Measurements from ENCODE around the gene MBLAC1.
"Not testable (repeated sequence)": the region's sequence is repeated elsewhere in the genome, so short reads cannot be mapped to it uniquely, and the experiment has no call there.

Gene MBLAC1

DNA sequence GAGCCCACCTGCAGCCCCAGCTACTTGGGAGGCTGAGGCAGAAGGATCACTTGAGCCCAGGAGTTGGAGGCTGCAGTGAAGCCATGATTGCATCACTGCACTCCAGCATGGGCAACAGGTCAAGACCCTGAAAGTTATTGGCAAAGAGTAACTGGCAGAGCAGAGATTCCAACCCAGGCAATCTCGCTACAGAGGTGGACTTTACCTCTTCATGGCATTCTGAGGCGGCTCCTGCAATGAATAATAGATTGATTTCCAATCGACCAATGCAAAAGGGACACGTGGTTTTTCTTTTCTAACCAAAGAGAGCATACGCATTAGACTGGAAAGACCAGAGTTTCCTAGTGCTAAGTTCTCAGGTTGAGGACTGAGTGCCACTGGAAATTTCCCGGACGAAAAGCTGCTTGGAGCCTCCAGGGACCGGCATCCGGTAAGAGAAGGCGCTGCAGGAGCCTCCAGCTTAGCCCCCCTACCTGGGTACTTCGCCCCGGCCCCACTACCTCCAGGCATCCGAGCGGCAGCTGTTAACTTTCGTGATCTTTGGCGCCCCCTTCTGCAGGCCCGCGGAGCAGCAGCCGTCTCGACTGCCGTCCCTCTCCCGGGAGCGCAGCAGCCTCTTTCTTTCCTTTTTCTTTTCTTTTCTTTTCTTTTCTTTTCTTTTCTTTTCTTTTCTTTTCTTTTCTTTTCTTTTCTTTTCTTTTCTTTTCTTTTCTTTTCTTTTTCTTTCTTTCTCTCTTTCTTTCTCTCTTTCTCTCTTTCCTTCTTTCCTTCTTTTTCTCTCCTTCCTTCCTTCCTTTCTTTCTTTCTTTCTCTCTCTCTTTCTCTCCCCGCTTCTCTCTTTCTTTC, 4.1 kb downstream of the MBLAC1 start:
- no peak for TF ChIP-seq JUND (IDR thresholded peaks at IDR 0.05; ENCODE audit: low read depth)
- in situ Hi-C loops (cut with HindIII; ENCODE audit: low pct_unique_long_range_greater_than_20kb, low sequenced_read_pairs): no loop called here

DNA sequence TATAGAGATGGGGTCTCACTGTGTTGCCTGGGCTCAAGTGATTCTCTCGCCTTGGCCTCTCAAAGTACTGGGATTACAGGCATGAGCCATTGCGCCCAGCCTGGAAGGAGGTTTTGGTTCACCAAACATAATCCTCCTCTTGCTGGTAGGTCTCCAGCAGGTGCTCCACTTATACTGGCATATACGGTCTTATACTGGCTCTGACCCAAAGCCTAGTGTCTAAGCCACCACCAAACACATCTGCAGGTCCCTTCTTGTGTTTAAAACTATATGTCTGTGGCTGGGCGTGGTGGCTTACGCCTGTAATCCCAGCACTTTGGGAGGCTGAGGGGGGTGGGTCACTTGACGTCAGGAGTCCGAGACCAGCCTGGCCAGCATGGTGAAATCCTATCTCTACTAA, 5.4 kb downstream of the MBLAC1 start:
- TF ChIP-seq JUND (IDR thresholded peaks at IDR 0.05; ENCODE audit: low read depth): no peak
- no peak for DNase-seq (ENCODE audit: low read depth in 1 of 2, low spot score in 1 of 2)
- in situ Hi-C loops (cut with HindIII; ENCODE audit: low pct_unique_long_range_greater_than_20kb, low sequenced_read_pairs): no loop called here

More for the DNA sequence above, 4.1 kb downstream of the MBLAC1 start:
- peak; percentile 31 to 64 for DNase-seq (ENCODE audit: low read depth in 1 of 2, low spot score in 1 of 2)

DNA sequence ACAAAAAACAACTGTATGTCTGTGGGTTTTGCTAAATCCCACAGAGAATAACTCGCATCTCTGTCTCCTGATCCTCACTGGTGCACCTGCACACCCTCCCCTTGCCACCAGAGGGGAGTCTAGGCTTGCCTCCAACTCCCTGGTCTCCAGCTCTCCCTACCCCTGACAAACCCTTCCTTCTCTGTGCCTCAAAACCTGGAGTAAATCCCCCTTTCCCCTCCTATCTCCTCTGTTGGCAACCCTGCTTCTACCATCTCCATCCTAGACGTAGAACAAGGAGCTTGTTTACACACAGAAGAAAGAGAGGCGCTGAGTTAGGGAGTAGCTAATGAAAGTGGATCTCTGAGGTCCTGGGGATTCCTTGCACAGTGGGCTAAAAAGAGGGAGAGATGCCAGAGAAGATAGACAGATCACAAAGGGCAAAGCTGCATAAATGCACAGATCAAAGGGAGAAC, 6.0 kb downstream of the MBLAC1 start:
- in situ Hi-C loops (cut with HindIII; ENCODE audit: low pct_unique_long_range_greater_than_20kb, low sequenced_read_pairs): no loop called here
- peak; percentile 39 to 74 for DNase-seq (ENCODE audit: low read depth in 1 of 2, low spot score in 1 of 2)
- TF ChIP-seq JUND (IDR thresholded peaks at IDR 0.05; ENCODE audit: low read depth): no peak

DNA sequence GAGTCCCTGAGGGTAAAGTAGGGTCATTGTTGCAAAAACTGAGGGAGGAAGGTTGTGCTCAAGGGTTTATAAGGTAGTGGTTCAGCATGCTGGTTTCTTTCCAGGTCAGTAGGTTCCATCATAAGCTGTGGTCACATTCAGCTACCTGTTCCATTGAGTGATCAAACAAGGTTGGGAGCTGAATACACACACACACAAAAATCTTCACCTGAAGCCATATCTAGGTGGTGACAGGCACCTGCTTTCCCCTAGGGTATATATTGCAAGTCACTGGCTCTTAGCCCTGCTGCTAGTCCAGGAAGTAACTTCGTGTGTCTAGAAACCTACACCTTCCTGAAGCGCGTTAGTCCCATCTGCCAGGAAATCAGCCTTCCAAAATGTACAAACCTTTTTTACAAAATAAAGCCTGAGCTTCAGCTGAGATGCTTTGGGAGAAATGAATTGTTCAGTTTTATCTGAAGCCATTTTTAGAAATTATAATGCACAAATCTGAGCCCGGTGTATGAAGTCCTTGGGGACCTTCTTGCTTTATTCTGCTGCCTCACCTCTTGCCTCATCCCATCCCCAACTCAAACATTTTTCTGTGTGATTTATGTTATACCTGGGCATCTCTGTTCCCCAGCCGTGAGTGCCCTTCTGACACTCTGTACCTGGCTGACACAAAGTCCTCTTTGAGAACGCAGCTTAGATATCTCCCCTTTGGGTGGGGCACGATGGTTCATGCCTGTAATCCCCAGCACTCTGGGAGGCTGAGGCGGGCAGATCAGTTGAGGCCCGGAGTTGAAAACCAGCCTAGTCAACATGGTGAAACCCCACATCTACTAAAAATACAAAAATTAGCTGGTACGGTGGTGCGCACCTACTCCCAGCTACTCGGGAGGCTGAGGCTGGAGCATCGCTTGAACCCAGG, 11.3 kb downstream of the MBLAC1 start:
- in situ Hi-C loops (cut with HindIII; ENCODE audit: low pct_unique_long_range_greater_than_20kb, low sequenced_read_pairs): no loop called here
- DNase-seq (ENCODE audit: low read depth in 1 of 2, low spot score in 1 of 2): peak; percentile 26 to 76
- no peak for TF ChIP-seq JUND (IDR thresholded peaks at IDR 0.05; ENCODE audit: low read depth)

DNA sequence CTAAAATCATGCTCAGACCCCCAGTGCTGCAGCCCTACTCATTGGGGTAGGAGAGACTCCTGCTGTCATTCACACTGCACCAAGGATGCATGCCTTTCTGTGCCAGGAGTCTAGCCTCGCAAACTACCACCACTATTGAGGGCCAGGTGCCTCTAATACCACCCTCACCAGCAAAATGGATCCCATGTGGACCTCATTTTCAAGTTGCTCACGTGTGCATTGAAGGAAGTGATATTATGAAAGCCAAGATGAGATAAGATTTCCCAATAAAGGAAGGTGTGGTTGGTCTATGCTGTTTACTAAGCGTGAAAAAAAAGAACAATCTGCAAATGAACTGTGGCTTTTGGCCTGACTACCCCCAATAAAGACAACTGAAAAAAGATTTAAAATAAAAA, 14.8 kb downstream of the MBLAC1 start:
- in situ Hi-C loops (cut with HindIII; ENCODE audit: low pct_unique_long_range_greater_than_20kb, low sequenced_read_pairs): no loop called here

DNA sequence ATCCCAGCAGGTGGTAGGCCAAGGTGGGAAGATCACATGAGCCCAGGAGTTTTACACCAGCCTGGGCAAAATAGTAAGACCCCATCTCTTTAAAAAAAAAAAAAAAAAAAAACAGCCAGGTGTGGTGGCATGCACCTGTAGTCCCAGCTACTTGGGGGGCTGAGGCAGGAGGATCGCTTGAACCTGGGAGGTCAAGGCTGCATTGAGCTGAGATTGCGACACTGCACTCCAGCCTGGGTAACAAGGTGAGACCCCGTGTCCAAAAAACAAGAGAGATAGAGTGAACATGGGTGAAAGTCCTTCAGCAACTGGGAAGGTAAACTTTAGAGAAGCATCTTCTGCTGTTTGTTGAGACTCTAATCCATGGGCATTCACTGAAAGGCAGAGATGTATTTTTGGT, 15.7 kb downstream of the MBLAC1 start:
- TF ChIP-seq JUND (IDR thresholded peaks at IDR 0.05; ENCODE audit: low read depth): no peak
- in situ Hi-C loops (cut with HindIII; ENCODE audit: low pct_unique_long_range_greater_than_20kb, low sequenced_read_pairs): no loop called here
- no peak for DNase-seq (ENCODE audit: low read depth in 1 of 2, low spot score in 1 of 2)

More for the DNA sequence above, 14.8 kb downstream of the MBLAC1 start:
- DNase-seq (ENCODE audit: low read depth in 1 of 2, low spot score in 1 of 2): no peak
- TF ChIP-seq JUND (IDR thresholded peaks at IDR 0.05; ENCODE audit: low read depth): no peak

DNA sequence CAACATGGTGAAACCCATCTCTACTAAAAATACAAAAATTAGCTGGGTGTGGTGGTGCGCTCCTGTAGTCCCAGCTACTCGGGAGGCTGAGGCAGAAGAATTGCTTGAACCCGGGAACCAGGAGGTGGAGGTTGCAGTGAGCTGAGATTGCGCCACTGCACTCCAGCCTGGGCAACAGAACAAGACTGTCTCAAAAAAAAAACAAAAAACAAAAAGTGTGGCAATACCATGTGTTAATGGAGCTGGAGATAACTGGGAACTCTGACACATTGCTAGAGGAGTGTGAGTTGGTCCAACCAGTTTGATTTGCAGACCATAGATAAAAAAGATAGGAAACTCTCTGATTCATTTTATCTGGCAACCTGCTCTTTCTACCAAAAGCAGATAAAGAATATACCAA, 19.6 kb downstream of the MBLAC1 start:
- DNase-seq (ENCODE audit: low read depth in 1 of 2, low spot score in 1 of 2); in situ Hi-C loops (cut with HindIII; ENCODE audit: low pct_unique_long_range_greater_than_20kb, low sequenced_read_pairs): not testable (repeated sequence)

DNA sequence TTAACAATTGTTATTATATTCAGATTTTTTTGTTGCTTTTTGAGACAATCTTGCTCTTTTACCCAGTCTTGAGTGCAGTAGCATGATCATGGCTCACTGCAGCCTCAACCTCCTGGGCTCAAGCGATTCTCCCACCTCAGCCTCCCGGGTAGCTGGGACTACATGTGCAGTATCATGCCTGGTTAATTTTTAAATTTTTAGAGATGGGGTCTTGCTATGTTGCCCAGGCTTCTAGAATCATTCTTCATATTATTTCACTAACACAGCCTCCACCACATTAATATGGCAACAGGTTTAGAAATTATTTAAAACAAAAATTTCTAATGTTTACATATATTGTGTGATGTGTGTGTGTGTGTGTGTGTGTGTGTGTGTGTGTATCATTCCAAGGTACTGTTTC, 20.5 kb downstream of the MBLAC1 start:
- no peak for TF ChIP-seq JUND (IDR thresholded peaks at IDR 0.05; ENCODE audit: low read depth)
- in situ Hi-C loops (cut with HindIII; ENCODE audit: low pct_unique_long_range_greater_than_20kb, low sequenced_read_pairs): no loop called here
- no peak for DNase-seq (ENCODE audit: low read depth in 1 of 2, low spot score in 1 of 2)

DNA sequence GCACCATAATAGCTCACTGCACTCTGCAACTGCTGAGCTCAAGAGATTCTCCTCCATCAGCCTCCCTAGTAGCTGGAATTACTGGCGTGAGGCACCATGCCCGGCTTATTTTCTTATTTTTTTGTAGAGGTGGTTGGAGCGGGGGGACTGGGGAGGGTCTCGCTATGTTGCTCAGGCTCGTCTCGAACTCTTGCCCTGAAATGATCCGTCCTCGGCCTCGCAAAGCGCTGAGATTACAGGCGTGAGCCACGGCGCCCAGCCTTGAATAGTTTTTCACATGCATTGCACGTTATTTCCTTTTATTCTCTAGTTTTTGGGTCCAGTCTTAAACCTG, 21.4 kb downstream of the MBLAC1 start:
- TF ChIP-seq JUND (IDR thresholded peaks at IDR 0.05; ENCODE audit: low read depth): no peak
- in situ Hi-C loops (cut with HindIII; ENCODE audit: low pct_unique_long_range_greater_than_20kb, low sequenced_read_pairs): no loop called here
- no peak for DNase-seq (ENCODE audit: low read depth in 1 of 2, low spot score in 1 of 2)

- in situ Hi-C loops (cut with HindIII; ENCODE audit: low pct_unique_long_range_greater_than_20kb, low sequenced_read_pairs): no loop called here
- peak; percentile 91 to 98 for DNase-seq (ENCODE audit: low read depth in 1 of 2, low spot score in 1 of 2)
- no peak for TF ChIP-seq JUND (IDR thresholded peaks at IDR 0.05; ENCODE audit: low read depth)
These were observed 22.0 kb downstream of the MBLAC1 start, which contains the start of gene LAMTOR4 for GRCh38 chr7:100148559-100149328. Gene LAMTOR4 (plus strand): TSS chr7:100148918. CDS start chr7:100148973, 55 bp downstream.

GRCh38 chr7:100152404-100152803, 25.6 kb downstream of the MBLAC1 start:
- in situ Hi-C loops (cut with HindIII; ENCODE audit: low pct_unique_long_range_greater_than_20kb, low sequenced_read_pairs): no loop called here
- no peak for TF ChIP-seq JUND (IDR thresholded peaks at IDR 0.05; ENCODE audit: low read depth)
- DNase-seq (ENCODE audit: low read depth in 1 of 2, low spot score in 1 of 2): no peak

- in situ Hi-C loops (cut with HindIII; ENCODE audit: low pct_unique_long_range_greater_than_20kb, low sequenced_read_pairs): no loop called here
- TF ChIP-seq JUND (IDR thresholded peaks at IDR 0.05; ENCODE audit: low read depth): no peak
- DNase-seq (ENCODE audit: low read depth in 1 of 2, low spot score in 1 of 2): no peak
These were observed 26.3 kb downstream of the MBLAC1 start for GRCh38 chr7:100152937-100153666.
